Suprapubic skin (tissue), 4 donors: ENCODE data around the gene ABHD16A.

ENCODE experiments used
- CTCF ChIP-seq, 2 donors: fragments of 200-600 bp in 1 of 2; fragments of 450-650 bp in 1 of 2; sonication (generic) in 1 of 2; IDR thresholded peaks; one replicate each; pipeline ENCODE4 v1.5.1; 2016 to 2019; ENCODE audit warnings: antibody characterized with exemption in 2 of 2, mild to moderate bottlenecking in 1 of 2, moderate library complexity in 1 of 2
- EP300 ChIP-seq: sonication (generic); formaldehyde crosslinking; IDR thresholded peaks from one replicate; pipeline ENCODE4 v1.6.1; 2017; ENCODE audit warnings: antibody characterized with exemption
- POLR2A ChIP-seq, 2 donors: fragments of 450-650 bp; IDR thresholded peaks; one replicate each; pipeline ENCODE4 v1.6.1; 2017; ENCODE audit warnings: antibody characterized with exemption in 2 of 2, mild to moderate bottlenecking in 2 of 2, moderate library complexity in 2 of 2
- POLR2AphosphoS5 ChIP-seq, 3 donors: sonication (generic); formaldehyde crosslinking; IDR thresholded peaks; one replicate each; pipeline ENCODE4 v1.6.1; 2017; ENCODE audit warnings: antibody characterized with exemption in 3 of 3

GRCh38 chr6:31639449-31639861 is 63.7 kb downstream of the ABHD16A start:
- TF ChIP-seq POLR2A (IDR thresholded peaks at IDR 0.05) = no peak
- TF ChIP-seq CTCF (IDR thresholded peaks at IDR 0.05) = no peak
- no peak for TF ChIP-seq POLR2AphosphoS5 (IDR thresholded peaks at IDR 0.05)
- TF ChIP-seq EP300 = no peak
